HL-60/S4 treated with phorbol 12-myristate 13-acetate at 8.2 ng/mL for 4 days and 3 days (cell line): ENCODE results near the gene NRG3.

Source experiments
- in situ Hi-C: fragments of 300-500 bp; cut with MboI; formaldehyde crosslinking; loops from 2 replicates; pipeline ENCODE4 v1.15.0; 2022; ENCODE audit warnings: low sequenced_read_pairs

Gene NRG3

DNA sequence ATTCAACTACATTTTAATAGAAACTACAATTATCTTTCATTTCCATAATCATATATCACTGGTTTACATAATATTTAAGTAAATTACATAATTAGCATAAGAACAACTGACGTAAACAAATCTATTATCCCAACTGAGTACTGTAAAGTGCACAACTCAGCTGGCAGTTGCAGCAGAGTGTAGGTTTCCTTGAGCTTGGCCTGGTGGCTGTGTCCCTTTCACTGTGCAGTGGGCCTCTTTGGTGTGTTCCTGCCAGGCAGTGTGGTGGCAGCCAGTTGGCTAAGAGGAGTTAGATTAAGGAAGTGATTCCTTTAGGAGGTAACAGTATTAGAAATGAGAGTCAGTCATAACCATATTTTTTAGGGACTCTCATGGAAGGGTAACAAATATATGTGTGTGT, 7.0 kb downstream of the NRG3 start:
- in situ Hi-C loops: no loop called here

DNA sequence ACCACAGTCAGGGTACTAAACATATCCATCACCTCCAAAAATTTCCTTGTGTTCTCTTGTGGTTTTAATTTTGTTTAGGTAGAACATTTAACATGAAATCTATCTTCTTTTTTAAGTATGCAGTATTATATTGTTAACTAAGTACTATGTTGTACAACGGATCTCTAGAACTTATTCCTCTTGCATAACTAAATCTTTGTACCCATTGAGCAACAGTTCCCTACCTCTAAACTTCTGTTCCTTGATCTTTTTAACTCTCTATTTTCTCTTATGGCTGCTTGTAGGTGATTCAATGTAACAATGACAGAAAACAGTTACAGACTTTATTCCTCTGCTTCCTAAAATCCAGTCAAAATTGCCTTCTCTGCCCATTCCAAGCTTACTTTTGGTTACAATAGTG, 9.9 kb downstream of the NRG3 start:
- in situ Hi-C loops: no loop called here

DNA sequence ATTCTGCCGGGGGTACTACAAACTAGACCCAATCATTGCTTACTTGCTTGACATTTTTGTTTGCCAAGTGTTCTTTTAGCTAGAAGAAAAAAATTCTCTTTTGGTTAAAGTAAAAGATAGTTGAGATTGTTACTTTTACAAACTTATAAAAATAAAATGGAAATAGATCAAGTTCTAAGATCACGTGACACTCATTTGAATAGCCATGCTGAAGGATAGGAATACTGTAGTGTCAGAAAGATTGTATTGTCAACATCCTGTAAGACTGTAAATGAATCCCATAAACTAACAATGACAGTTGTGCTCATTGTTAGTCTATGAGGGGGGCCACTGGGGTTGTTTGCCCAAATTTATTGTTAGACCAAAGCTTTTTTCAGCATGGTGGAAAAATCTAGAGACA, 10.5 kb downstream of the NRG3 start:
- in situ Hi-C loops: no loop called here

DNA sequence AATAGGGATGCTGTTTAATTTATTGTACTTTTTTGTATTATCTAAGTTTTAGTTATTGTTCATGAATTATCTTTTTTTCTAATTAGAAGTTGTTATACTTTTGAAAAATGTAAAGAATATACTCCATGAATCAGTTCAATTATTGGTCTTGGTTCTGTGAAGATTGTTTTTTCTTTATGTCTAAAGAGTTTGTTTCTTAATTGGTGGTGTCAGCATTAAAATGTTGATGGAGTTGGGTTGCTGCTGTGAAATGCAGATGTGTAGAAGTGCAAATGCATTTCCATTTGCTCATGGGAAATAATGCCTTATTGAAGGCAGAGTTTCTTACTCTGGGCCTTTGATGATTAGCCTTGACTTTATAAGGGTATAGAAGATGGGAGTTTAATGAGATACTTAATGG, 11.9 kb downstream of the NRG3 start:
- in situ Hi-C loops: no loop called here

DNA sequence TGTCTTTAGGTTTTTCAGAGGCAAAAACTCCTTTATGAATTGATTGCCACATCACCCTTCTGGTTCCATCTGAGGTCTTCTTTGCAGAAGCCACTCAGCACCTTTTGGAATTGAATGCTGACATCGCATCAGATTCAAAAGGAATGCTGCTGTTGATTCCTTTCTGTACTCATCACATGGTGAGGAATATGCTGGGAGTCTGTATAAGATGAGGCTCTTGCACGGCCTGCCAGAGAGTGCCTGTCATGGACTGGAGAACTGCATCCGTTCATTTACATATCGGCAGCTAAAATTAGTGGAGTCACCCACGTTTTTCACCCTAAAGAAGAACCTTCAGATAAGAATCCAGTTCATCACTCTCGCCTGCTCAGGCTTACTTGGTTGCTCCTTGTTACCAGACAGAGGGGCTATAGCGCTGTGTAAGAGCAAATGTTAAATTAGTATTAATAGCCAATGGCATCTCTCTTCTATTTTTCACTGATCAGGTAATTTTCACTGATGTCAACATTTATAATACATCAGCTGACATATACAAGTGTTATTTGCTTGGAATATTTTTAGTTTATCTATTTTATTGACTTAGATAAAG, 14.3 kb downstream of the NRG3 start:
- in situ Hi-C loops: no loop called here

DNA sequence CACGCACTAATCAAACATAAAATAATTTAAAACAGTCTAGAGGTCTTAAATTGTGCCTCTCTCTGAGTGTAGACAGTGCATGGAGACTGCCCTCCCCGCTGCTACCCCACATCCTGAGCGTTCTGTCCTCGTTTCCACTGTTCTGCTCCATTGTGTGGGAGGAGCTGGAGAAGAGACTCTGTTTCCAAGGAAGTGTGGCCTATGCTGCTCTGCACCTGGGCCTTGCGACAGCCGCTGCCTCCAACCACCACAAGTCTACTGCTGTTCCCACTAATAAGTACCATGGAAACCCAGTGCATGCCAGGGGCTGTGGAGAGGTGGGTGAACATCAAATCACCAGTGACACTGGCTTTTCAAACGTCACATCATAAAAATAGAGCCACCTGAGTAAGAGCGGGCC, 19.6 kb downstream of the NRG3 start:
- in situ Hi-C loops: no loop called here

GRCh38 chr10:81898518-81898917, 23.5 kb downstream of the NRG3 start:
- in situ Hi-C loops: no loop called here

DNA sequence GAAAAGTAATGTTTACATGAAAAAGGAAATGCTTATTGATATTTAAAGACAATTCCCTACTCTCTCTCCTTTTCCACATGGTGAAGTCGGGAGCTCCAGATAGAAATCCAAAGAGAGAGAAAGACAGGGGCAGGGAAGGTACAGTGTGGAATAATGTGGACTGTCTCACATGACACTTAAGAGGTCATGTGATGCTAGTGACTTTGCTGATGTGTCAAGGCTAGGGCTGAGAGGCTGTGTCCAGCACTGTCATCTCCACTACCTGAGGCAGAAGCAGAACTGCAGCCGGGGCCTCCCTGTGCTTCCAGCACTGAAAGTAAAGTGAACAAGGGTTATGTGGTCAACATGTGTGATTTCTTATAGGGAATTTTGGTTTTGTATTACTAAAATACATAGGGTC, 26.0 kb downstream of the NRG3 start:
- in situ Hi-C loops: no loop called here

GRCh38 chr10:81903472-81903871, 28.5 kb downstream of the NRG3 start:
- in situ Hi-C loops: no loop called here

GRCh38 chr10:81905161-81905560, 30.2 kb downstream of the NRG3 start:
- in situ Hi-C loops: no loop called here

- in situ Hi-C loops: no loop called here
These were observed 34.5 kb downstream of the NRG3 start for GRCh38 chr10:81909453-81909852.

DNA sequence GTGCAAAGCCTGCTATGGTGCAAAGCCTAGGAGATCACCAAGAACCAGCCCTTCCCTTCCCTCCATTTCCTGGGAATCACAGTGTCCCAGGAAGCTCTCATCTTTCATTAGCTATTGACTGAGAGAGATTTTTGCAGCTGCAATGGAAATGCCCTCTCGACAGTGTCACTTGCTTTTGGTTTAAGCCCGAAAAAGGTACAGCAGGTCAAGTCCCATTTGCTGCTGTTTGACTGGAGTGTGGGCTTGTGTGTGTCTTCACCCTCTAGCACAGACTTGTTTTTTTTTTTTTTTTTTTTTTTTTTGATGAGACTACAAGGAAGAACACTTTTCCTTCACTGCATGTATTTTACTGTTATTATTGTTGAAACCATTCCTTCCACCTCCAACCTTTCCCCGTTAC, 36.3 kb downstream of the NRG3 start:
- in situ Hi-C loops: no loop called here

DNA sequence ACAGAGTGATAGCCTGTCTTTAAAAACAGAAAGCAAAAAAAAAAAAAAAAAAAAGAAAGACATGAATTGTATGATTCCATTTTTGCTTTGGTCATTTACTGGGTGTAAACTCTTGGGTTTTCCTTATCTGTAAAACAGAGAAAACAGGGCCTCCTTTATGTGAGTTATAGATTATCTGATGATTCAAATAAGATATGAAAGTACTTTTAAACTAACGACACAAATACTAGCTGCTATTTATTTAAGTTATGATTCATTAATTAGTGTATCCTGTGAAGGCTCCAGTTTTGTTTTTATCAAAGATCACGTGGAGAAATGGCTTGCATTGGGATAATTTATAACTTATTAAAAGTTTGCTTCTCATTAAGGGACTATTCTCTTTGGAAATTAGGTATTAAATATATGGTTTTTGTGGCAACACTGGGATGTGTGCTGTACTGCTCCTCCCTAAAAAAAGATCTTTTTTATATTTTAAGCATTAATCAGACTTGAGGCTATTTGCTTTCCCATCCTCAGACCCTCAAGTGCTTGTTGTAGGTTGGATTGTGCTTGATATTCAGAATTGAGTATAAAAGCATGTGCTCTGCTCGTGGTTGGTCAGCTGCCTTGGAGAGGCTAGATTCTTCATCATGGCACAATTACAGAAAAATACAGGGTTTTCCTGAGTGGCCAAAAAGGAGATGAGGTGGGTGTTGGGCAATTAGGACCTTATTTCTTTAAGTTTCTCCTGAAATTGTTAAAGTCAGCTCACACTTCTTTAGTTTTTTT, 39.9 kb downstream of the NRG3 start:
- in situ Hi-C loops: no loop called here

GRCh38 chr10:81915504-81915897, 40.5 kb downstream of the NRG3 start:
- in situ Hi-C loops: no loop called here

DNA sequence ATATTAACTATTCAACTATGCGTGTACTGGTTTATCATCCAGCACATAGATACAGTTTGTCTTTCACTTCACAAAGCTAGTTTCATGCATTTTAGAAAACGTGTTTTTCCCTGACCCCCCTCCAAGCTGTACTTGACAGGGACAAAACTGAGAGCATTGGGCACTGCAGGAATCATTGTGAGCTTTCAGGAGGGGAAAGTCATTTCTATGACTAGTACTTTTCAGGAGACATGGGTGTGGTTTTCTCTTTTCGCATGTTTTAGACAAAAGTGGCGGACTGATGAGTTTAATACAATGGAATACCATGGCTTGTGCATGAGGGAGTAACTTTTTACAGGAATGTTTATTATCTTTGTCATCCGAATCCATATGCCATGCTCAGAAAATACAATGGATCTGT, 42.7 kb downstream of the NRG3 start:
- in situ Hi-C loops: no loop called here

- in situ Hi-C loops: no loop called here
These were observed 43.8 kb downstream of the NRG3 start for GRCh38 chr10:81918766-81919165.

GRCh38 chr10:81920213-81920829, 45.3 kb downstream of the NRG3 start:
- in situ Hi-C loops: no loop called here

DNA sequence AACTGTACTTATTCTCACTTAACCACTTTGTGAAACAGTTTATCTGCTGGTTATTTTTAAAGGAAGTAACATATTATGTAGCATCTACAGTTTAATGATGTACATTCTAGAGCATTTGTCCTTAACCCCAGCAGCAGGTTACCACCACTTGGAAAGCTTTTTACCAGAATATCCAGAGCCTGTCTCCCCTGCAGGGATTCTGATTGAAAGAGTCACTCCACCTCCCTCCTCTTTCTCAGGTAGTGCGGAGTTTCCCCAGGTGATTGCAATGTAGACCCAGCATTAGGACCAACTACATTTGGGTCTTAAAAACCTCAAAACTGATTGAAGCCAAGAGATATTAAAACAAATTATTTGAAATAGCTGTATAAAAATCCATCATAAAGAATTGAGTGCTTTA, 53.1 kb downstream of the NRG3 start:
- in situ Hi-C loops: no loop called here

DNA sequence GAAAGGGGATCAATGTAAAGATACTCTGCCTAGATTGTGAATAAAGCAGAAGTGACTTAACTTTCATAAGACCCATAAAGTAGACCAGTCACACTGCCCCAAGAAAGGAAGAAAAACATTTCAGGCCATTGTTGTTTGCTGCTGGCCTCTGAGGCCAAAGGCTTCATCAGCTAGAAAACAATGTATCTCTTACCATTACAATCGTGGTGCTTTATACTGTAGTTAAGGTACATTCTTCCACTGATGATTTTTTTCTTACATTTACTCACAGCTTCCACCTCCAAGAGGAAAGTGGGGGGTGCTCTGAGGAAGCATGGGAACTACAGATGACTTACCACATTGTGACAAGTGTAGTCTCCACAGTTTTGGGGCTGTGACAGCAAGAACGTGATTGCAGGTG, 68.6 kb downstream of the NRG3 start:
- in situ Hi-C loops: no loop called here

DNA sequence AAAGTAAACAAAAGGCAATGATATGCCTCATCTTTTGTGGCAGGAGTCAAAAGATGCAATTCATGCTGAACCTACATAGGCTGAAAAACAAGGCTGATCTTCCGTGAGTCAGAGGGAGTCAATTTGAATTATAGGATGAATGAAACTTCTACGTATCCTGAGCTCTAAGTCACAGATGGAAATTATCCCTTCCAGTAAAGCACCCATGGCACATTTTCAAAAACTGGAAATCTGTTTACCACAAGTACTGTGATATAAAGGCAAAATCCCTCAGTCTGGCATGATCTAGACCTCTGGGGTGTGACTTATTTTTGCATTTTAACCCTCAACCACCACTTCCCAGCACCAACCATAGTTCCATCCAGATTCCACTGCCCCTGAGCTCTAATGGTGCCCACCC, 69.6 kb downstream of the NRG3 start:
- in situ Hi-C loops: no loop called here

- in situ Hi-C loops: no loop called here
These were observed 74.3 kb downstream of the NRG3 start for GRCh38 chr10:81949283-81949682.

DNA sequence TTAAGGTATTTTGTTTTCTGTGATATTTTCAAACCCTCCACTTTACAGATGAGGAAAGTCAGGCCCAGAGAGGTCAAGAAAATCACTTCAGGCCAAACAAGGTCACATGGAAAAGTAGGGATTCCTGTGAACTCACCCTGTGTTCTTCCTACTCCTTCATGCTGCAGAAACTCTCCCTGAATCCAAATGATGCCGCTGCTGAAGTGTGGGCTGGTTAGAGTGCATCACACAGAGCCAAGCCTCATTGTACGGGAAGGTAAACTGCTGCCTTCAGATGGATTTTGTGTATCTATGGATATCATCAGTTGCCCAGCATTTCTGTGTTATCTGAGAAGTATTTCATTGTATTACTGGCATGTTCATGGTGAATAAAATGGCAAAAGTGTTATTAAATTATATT, 75.4 kb downstream of the NRG3 start:
- in situ Hi-C loops: no loop called here

DNA sequence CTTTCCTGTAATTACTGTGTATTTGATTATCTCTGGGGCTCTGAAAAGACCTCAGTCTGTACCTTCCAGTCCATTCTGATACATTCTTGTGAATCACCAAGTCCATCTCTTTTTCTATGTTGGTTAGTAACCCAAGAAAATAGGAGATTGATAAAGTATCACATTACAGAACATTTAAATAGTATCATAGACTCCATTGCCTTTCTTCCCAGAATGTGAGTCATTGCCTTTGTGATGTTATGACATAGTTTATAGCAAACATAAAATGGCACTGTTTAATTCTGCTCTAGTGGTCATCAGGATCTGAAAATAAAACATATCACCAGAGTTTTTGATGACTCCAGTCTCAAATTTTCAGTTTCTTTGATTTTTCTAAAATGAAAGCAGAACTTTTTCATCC, 78.4 kb downstream of the NRG3 start:
- in situ Hi-C loops: no loop called here
